HEK293T (cell line): Measurements from ENCODE around the gene GGT6.

Experiments
- BHLHE40 ChIP-seq: fragments of 450-650 bp; IDR thresholded peaks from 2 replicates; pipeline ENCODE4 v1.6.1; 2016; ENCODE audit warnings: mild to moderate bottlenecking, moderate library complexity, borderline replicate concordance
- ELF4 ChIP-seq: fragments of 450-650 bp; IDR thresholded peaks from 2 replicates; pipeline ENCODE4 v1.6.1; 2017; ENCODE audit warnings: antibody characterized with exemption
- FOXA1 ChIP-seq: fragments of 450-650 bp; IDR thresholded peaks from 2 replicates; pipeline ENCODE4 v1.6.1; 2016; ENCODE audit warnings: mild to moderate bottlenecking
- FOXK2 ChIP-seq: fragments of 450-650 bp; IDR thresholded peaks from 2 replicates; pipeline ENCODE4 v1.6.1; 2016; ENCODE audit warnings: mild to moderate bottlenecking
- FOXM1 ChIP-seq: fragments of 450-650 bp; IDR thresholded peaks from 2 replicates; pipeline ENCODE4 v1.6.1; 2017; ENCODE audit warnings: mild to moderate bottlenecking, borderline replicate concordance
- LEF1 ChIP-seq: fragments of 450-650 bp; IDR thresholded peaks from 2 replicates; pipeline ENCODE4 v1.6.1; 2017; ENCODE audit warnings: mild to moderate bottlenecking, borderline replicate concordance
- NFRKB ChIP-seq: fragments of 450-650 bp; IDR thresholded peaks from 2 replicates; pipeline ENCODE4 v1.6.1; 2016; ENCODE audit warnings: mild to moderate bottlenecking, moderate library complexity
- PKNOX1 ChIP-seq: fragments of 450-650 bp; IDR thresholded peaks from 2 replicates; pipeline ENCODE4 v1.6.1; 2016
- SP1 ChIP-seq: fragments of 450-650 bp; IDR thresholded peaks from 2 replicates; pipeline ENCODE4 v1.6.1; 2017
- TARDBP ChIP-seq: fragments of 450-650 bp; IDR thresholded peaks from 2 replicates; pipeline ENCODE4 v1.6.1; 2016
- ZNF384 ChIP-seq: fragments of 450-650 bp; IDR thresholded peaks from 2 replicates; pipeline ENCODE4 v1.6.1; 2016

DNA sequence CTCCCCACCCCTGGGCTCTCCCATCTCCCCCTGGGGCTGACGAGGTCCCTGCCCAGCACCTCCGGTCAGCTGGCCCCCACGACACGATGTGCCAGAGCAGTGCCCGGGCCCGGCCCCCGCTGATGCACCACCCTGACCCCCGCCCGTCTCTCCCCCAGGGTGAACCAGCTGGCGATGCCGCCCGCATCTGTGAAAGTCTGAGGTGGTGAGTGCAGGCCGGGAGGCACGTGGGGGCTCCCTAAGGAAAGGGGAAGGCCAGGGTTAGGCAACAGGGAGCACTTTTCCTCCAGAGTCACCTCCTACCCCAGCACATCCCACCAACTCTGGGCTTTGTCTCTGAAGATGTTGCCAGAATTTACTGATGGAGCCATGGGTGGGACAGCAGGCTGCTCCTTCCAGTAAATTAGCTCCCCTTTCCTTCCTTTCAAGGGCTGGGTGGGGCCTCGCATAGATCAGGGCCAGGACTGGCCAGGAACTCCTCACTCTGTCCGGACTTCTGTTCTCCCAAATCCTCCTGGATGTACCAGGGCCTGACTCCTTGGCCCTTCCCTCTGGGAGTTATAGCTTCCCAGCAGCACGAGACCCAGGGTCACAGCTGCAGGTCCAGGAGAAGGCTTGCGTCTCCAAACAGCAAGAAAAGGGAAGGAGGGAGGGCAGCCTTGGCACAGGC is 23.5 kb downstream of the GGT6 start:
- TF ChIP-seq LEF1 = no peak
- TF ChIP-seq TARDBP = no peak
- no peak for TF ChIP-seq FOXA1
- TF ChIP-seq BHLHE40 = no peak
- no peak for TF ChIP-seq PKNOX1
- TF ChIP-seq FOXK2 = no peak
- no peak for TF ChIP-seq NFRKB
- no peak for TF ChIP-seq SP1
- no peak for TF ChIP-seq FOXM1
- TF ChIP-seq ZNF384 = no peak
- TF ChIP-seq ELF4 = no peak
